Caco-2 (cell line): ENCODE data around the gene CAND2. TPM values are rescaled to one million over a fixed set of nuclear protein-coding genes. Genes with fewer than 3 reads are reported as not detected.

ENCODE experiments used
- BruUV-seq: library from RNA; stranded (reverse); fragments of 400-500 nt; replicated peaks from 2 replicates; lab custom pipeline; 2021; lab: Mats Ljungman, UMichigan
- CTCF ChIA-PET: fragments of 300-600 bp; sonication (Branson Sonifier 250); formaldehyde crosslinking; loops from one replicate; lab custom pipeline; 2022; ENCODE audit warnings: antibody characterized with exemption; lab: Charles Lee
- POLR2A ChIA-PET: fragments of 300-600 bp; sonication (Branson Sonifier 250); formaldehyde crosslinking; loops from one replicate; lab custom pipeline; 2022; ENCODE audit warnings: antibody characterized with exemption; lab: Charles Lee
- DNase-seq, 2 experiments: peaks; one replicate each; pipeline versions ENCODE4 v3.0.0 to v3.0.0-alpha.2; 2020 to 2022
- H3K27me3 ChIP-seq: replicated peaks from 2 replicates; pipeline ENCODE4 v1.6.0; 2011; ENCODE audit warnings: low read length; ENCODE audit not compliant: control insufficient read depth, insufficient read depth
- H3K36me3 ChIP-seq: 2 replicates; pipeline ENCODE4 v1.5.1; 2011; ENCODE audit warnings: low read length; ENCODE audit not compliant: control insufficient read depth, insufficient read depth
- H3K4me1 ChIP-seq: fragments of 250-450 bp; sonication (Bioruptor Pico); 2 replicates; pipeline ENCODE4 v1.5.1; 2020; ENCODE audit warnings: mild to moderate bottlenecking
- H3K4me3 ChIP-seq: 2 replicates; pipeline ENCODE4 v1.5.1; 2011; ENCODE audit warnings: low read depth, mild to moderate bottlenecking, control low read depth, low read length
- H3K9me3 ChIP-seq: fragments of 250-450 bp; sonication (Bioruptor Pico); 2 replicates; pipeline ENCODE4 v1.5.1; 2020; ENCODE audit warnings: mild to moderate bottlenecking, moderate library complexity
- H3K27ac Mint-ChIP-seq: one replicate; pipeline ENCODE4 v1.8.0; 2022; ENCODE audit warnings: mixed read lengths; ENCODE audit not compliant: unreplicated experiment
- H3K27me3 Mint-ChIP-seq: one replicate; pipeline ENCODE4 v1.8.0; 2022; ENCODE audit warnings: mixed read lengths; ENCODE audit not compliant: insufficient read depth, unreplicated experiment
- H3K36me3 Mint-ChIP-seq: one replicate; pipeline ENCODE4 v1.8.0; 2022; ENCODE audit warnings: mild to moderate bottlenecking, mixed read lengths; ENCODE audit not compliant: insufficient read depth, unreplicated experiment
- H3K4me1 Mint-ChIP-seq: one replicate; pipeline ENCODE4 v1.8.0; 2022; ENCODE audit warnings: low read depth, mixed read lengths; ENCODE audit not compliant: unreplicated experiment
- H3K4me3 Mint-ChIP-seq: one replicate; pipeline ENCODE4 v1.8.0; 2022; ENCODE audit warnings: mild to moderate bottlenecking, moderate library complexity, mixed read lengths; ENCODE audit not compliant: unreplicated experiment
- H3K9me3 Mint-ChIP-seq: one replicate; pipeline ENCODE4 v1.8.0; 2022; ENCODE audit warnings: mixed read lengths; ENCODE audit not compliant: unreplicated experiment
- CTCF ChIP-seq, 2 experiments: fragments of 200-600 bp in 1 of 2; IDR thresholded peaks; 1 replicate in 1 of 2; 2 replicates in 1 of 2; pipeline versions ENCODE4 v1.5.1 to v1.8.0; 2011 to 2022; ENCODE audit warnings: antibody characterized with exemption in 1 of 2, control low read depth in 1 of 2, inconsistent platforms in 1 of 2, low read depth in 1 of 2, low read length in 1 of 2, mild to moderate bottlenecking in 1 of 2, moderate library complexity in 1 of 2; ENCODE audit not compliant: insufficient read depth in 1 of 2, severe bottlenecking in 1 of 2, unreplicated experiment in 1 of 2
- intact Hi-C: fragments of 100-400 bp; cut with micrococcal nuclease; formaldehyde crosslinking; loops from one replicate; pipeline ENCODE4 v1.10.0; 2022; ENCODE audit not compliant: unreplicated experiment
- total RNA-seq: library from RNA; stranded (reverse); gene quantifications from 2 replicates; pipeline ENCODE4 v1.2.3, GENCODE V29; 2022

Gene CAND2
- total RNA-seq, 1 experiment from 2014 or later: not detected

- no peak for DNase-seq
- no peak for TF ChIP-seq CTCF (IDR thresholded peaks at IDR 0.05; ENCODE audit: insufficient read depth in 1 of 2, low read depth in 1 of 2, low read length in 1 of 2, severe bottlenecking in 1 of 2, unreplicated experiment in 1 of 2)
- Mint-ChIP-seq H3K36me3 (peaks cover 5% of the 10 kb centered on the region), H3K27me3 (peaks cover 5% of the 10 kb centered on the region), H3K9me3 (no peaks in the 10 kb centered on the region), H3K4me3 (no peak overlapping the region), H3K27ac (no peak overlapping the region), H3K4me1 (no peaks in the 10 kb centered on the region)
- no TSS peak for BruUV-seq
- Histone ChIP-seq H3K4me3 (no peak overlapping the region), H3K36me3 (no peaks in the 10 kb centered on the region), H3K9me3 (no peaks in the 10 kb centered on the region), H3K27me3 (no peaks in the 10 kb centered on the region), H3K4me1 (no peaks in the 10 kb centered on the region)
- CTCF ChIA-PET: no interaction called here
- POLR2A ChIA-PET: no interaction called here
- intact Hi-C loops: no loop called here
Measured at GRCh38 chr3:12791430-12791829, 5.0 kb upstream of the CAND2 start.

DNA sequence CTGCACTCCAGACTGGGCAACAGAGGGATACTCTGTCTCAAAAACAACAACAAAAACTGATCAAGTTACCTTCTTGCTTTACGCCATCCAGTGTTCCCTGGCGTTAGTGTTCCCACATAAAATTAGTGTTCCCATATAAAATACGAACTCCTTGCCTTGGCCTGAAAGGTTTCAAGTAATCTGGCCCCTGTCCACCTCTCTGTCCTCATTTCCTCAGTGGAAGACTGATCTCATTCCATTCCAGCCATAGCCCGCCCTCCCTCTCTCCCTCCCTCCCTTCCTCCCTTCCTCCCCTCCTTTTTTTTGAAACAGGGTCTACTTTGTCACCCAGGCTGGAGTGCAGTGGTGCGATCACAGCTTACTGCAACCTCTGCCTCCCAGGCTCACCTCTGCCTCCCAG, 2.8 kb upstream of the CAND2 start:
- intact Hi-C loops: no loop called here
- ChIA-PET CTCF (no interaction called here), POLR2A (no interaction called here)
- BruUV-seq: no TSS peak
- no peaks in the 10 kb centered on the region for H3K4me1 ChIP-seq
- Mint-ChIP-seq H3K4me3 (no peak overlapping the region), H3K27me3 (peaks cover 5% of the 10 kb centered on the region), H3K27ac (no peak overlapping the region), H3K36me3 (peaks cover 5% of the 10 kb centered on the region), H3K4me1 (no peaks in the 10 kb centered on the region), H3K9me3 (no peaks in the 10 kb centered on the region)
- H3K9me3 ChIP-seq: no peaks in the 10 kb centered on the region
- no peak for TF ChIP-seq CTCF (IDR thresholded peaks at IDR 0.05; ENCODE audit: insufficient read depth in 1 of 2, low read depth in 1 of 2, low read length in 1 of 2, severe bottlenecking in 1 of 2, unreplicated experiment in 1 of 2)
- no peak overlapping the region for H3K4me3 ChIP-seq
- no peaks in the 10 kb centered on the region for H3K36me3 ChIP-seq
- no peak for DNase-seq
- H3K27me3 ChIP-seq: no peaks in the 10 kb centered on the region

DNA sequence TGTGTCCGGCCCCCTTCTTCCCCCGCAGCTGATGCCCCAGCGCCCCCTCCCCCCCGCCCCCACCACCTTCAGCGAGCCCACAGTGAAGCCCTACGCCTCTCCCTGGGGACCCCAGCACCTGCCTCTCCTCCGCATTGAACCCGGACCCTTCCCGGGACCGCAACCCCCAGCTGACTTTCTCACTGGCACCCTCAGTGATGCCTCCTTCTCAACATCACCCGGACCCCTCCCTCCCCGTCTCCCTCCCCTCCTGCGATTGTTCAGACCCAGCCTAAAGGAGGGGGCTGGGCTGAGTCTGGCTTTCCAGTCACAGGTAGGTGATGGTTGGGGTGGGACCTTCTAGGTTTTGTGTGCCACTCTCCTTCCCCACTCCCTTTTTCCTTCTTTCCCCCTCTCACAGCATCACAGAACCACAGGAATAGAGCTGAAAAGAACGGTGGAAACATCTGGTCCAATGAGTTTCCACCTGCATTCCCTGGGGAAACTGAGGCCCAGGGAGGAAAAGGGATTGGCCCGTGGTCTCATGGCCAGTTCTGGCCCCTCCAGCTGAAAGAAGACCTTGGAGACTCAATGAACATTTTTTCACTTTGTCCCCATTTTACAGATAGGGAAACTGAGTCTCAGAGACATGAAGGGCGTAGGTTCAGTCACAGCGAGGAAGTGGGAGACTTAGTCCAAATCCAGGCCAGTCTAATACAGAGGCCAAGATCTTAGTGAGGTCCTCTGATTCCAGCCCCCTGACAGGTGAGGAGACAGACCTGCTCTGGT, 828 bp downstream of the CAND2 start:
- H3K9me3 Mint-ChIP-seq: no peaks in the 10 kb centered on the region
- H3K27me3 Mint-ChIP-seq: peaks cover 2% of the 10 kb centered on the region
- H3K27ac Mint-ChIP-seq: no peak overlapping the region
- H3K4me1 Mint-ChIP-seq: no peaks in the 10 kb centered on the region
- H3K36me3 Mint-ChIP-seq: no peaks in the 10 kb centered on the region
- Histone ChIP-seq H3K36me3 (no peaks in the 10 kb centered on the region), H3K4me1 (no peaks in the 10 kb centered on the region), H3K27me3 (no peaks in the 10 kb centered on the region), H3K4me3 (no peak overlapping the region), H3K9me3 (no peaks in the 10 kb centered on the region)
- ChIA-PET POLR2A (interaction anchor here (0.5 kb wide), 1 partner anchor 225 kb away, joined by 3 read pairs; no protein-coding TSS in a partner anchor), CTCF (no interaction called here)
- no peak for TF ChIP-seq CTCF (IDR thresholded peaks at IDR 0.05; ENCODE audit: insufficient read depth in 1 of 2, low read depth in 1 of 2, low read length in 1 of 2, severe bottlenecking in 1 of 2, unreplicated experiment in 1 of 2)
- no peak overlapping the region for H3K4me3 Mint-ChIP-seq
- intact Hi-C loops: no loop called here
- DNase-seq: no peak
- BruUV-seq: no TSS peak
